Activated CD8-positive, alpha-beta memory T cell treated with anti-CD3 and anti-CD28 coated beads for 36 hours (primary cell): Measurements from ENCODE around the gene LMOD1. TPM values are rescaled to one million over a fixed set of nuclear protein-coding genes. Genes with fewer than 3 reads are reported as not detected.

Source experiments
- CTCF ChIA-PET: fragments of 350-600 bp; sonication (Branson Sonifier 250); formaldehyde crosslinking; loops from one replicate; lab custom pipeline; 2021; ENCODE audit warnings: antibody characterized with exemption; lab: Charles Lee
- POLR2A ChIA-PET: fragments of 350-600 bp; sonication (Branson Sonifier 250); formaldehyde crosslinking; loops from one replicate; lab custom pipeline; 2021; ENCODE audit warnings: antibody characterized with exemption; lab: Charles Lee
- total RNA-seq, 2 experiments: library from RNA; stranded (reverse); gene quantifications; one replicate each; pipeline ENCODE4 v1.2.3, GENCODE V29; 2021

The LMOD1 gene
- total RNA-seq, 2 experiments from 2014 or later, result not detected

DNA sequence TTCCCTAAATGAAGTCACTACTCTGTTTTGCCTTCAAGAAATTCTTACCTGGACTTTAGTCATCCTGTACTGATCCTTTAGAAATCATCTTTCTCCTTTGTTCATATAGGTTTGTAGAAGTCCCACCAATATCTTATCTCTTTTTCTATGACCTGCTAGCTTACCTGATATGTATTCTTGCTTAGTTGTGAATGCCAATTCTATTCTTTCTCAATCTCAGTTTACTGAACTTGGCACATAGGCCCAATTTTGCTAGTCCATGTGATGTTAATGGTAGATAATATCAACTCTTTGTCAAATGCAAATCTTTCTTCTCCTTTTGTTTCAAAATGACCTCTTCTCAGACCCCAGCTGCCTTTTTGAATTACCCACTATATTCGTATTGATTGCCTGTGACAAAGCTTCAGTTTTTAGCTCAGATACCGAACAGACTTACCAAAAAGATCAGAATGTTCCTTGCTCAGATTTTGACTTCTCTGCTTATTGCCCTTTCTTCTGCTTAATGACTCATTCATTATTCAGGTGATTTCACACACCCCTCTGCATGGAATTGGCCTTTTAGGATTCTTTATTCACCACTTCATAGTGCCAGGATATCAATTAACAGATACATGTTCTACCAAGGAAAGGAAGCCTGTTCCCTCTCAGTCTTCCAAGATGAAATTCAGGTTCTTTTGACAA, 96.8 kb downstream of the LMOD1 start:
- CTCF ChIA-PET, result interaction anchor here (1.0 kb wide), 1 partner anchor 123 kb away, joined by 3 read pairs; no protein-coding TSS in a partner anchor
- POLR2A ChIA-PET, result no interaction called here

DNA sequence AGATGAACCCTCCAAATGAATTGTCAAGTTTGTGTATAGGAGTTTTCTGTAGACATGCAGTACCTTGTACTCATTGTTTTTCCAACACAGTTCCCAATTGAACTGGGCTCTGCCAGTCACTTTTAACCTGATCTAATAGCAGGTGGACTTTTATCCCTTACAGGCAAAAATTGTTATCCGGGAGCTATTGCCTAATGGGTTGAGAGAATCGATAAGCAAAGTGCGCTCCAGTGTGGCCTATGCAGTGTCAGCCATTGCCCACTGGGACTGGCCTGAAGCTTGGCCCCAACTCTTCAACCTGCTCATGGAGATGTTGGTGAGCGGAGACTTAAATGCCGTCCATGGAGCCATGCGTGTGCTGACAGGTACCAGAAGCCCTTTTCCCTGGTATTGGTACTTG, 98.1 kb downstream of the LMOD1 start:
- CTCF ChIA-PET, result interaction anchor here (0.6 to 1.7 kb wide), 4 partner anchors 19 to 272 kb away, joined by 3 to 6 read pairs (median 3); partner anchors contain the start of gene IPO9
- POLR2A ChIA-PET, result interaction anchor here (0.6 kb wide), 2 partner anchors 119 to 232 kb away, joined by 3 read pairs; no protein-coding TSS in a partner anchor

DNA sequence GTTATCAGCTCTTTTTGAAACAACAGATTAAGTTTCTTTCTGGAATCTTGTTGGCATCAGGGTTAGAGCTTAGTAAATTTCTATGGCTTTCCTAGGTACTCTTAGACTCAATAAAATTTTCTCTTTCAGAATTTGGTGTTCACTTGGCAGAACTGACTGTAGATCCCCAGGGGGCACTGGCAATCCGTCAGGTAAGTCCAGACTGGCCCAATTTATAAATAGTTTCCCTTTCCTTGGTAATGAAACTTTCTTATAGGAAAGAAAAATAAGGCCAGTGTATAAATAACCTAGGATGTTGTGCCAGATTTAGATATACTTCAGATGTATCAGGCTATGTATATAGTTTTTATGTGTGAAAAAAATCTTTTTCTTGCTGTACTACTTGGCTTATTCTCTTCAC, 99.2 kb downstream of the LMOD1 start:
- ChIA-PET POLR2A (no interaction called here), CTCF (no interaction called here)

Other genes with a start within 250 kb of the LMOD1 start
- 10 to 100 TPM; 68.3 to 74.7 TPM for gene IPO9, start 117.4 kb downstream of the LMOD1 start, total RNA-seq
- under 1 TPM; 0.36 to 0.48 TPM for gene SHISA4, start 57.6 kb downstream of the LMOD1 start, total RNA-seq
- gene TIMM17A, start 9.0 kb upstream of the LMOD1 start, total RNA-seq, result 100 to 1,000 TPM; 119 to 122 TPM
- gene RNPEP, start 36.1 kb upstream of the LMOD1 start, total RNA-seq, result 10 to 100 TPM; 37.0 to 39.4 TPM
- under 1 TPM; 0.10 to 0.19 TPM for gene ELF3, start 64.0 kb upstream of the LMOD1 start, total RNA-seq
- gene GPR37L1, start 176.4 kb upstream of the LMOD1 start, total RNA-seq, result not detected
- 10 to 100 TPM; 48.3 to 53.2 TPM for gene ARL8A, start 198.2 kb upstream of the LMOD1 start, total RNA-seq
- 100 to 1,000 TPM; 454 to 462 TPM for gene PTPN7, start 214.1 kb upstream of the LMOD1 start, total RNA-seq
- gene LGR6, start 247.3 kb upstream of the LMOD1 start, total RNA-seq, result under 1 TPM; 0.08 to 0.11 TPM